Naive thymus-derived CD4-positive, alpha-beta T cell (primary cell): ENCODE data around the gene EPB41L2. TPM values are rescaled to one million over a fixed set of nuclear protein-coding genes. Genes with fewer than 3 reads are reported as not detected.
"Not testable (repeated sequence)": the region's sequence is repeated elsewhere in the genome, so short reads cannot be mapped to it uniquely, and the experiment has no call there.

Experiments used
- ATAC-seq: fragments of 150-1000 bp; cut with Tn5 transposase; 2 replicates; pipeline ENCODE4 v1.10.0; 2021; ENCODE audit warnings: mild to moderate bottlenecking, moderate library complexity
- CTCF ChIA-PET: fragments of 350-600 bp; sonication (Branson Sonifier 250); formaldehyde crosslinking; loops from one replicate; lab custom pipeline; 2021; ENCODE audit warnings: antibody characterized with exemption; lab: Charles Lee
- POLR2A ChIA-PET: fragments of 350-600 bp; sonication (Branson Sonifier 250); formaldehyde crosslinking; loops from one replicate; lab custom pipeline; 2021; ENCODE audit warnings: antibody characterized with exemption, inconsistent platforms; lab: Charles Lee
- DNase-seq, 9 donors: peaks; one replicate each; pipeline versions ENCODE4 v3.0.0 to v3.0.0-alpha.2; 2020 to 2022; ENCODE audit warnings: mixed read lengths in 1 of 9
- H3K27ac ChIP-seq: one replicate; pipeline ENCODE4 v1.7.0; 2013; ENCODE audit warnings: mild to moderate bottlenecking, low read depth, low read length, moderate library complexity
- H3K27me3 ChIP-seq, 2 donors: one replicate each; pipeline ENCODE4 v1.7.0; 2013; ENCODE audit warnings: low read length in 2 of 2, mild to moderate bottlenecking in 2 of 2, moderate library complexity in 2 of 2; ENCODE audit not compliant: control insufficient read depth in 2 of 2, insufficient read depth in 2 of 2
- H3K36me3 ChIP-seq, 3 experiments: 1 replicate in 2 of 3; 2 replicates in 1 of 3; pipeline ENCODE4 v1.7.0; 2013; ENCODE audit warnings: low read length in 3 of 3, mild to moderate bottlenecking in 3 of 3, moderate library complexity in 1 of 3; ENCODE audit not compliant: insufficient read depth in 3 of 3, control insufficient read depth in 2 of 3
- H3K4me1 ChIP-seq, 2 donors: one replicate each; pipeline ENCODE4 v1.7.0; 2013; ENCODE audit warnings: low read length in 2 of 2, mild to moderate bottlenecking in 2 of 2, moderate library complexity in 1 of 2; ENCODE audit not compliant: control insufficient read depth in 2 of 2, insufficient read depth in 2 of 2
- H3K4me3 ChIP-seq: 2 replicates; pipeline ENCODE4 v1.7.0; 2013; ENCODE audit warnings: mild to moderate bottlenecking, low read length
- H3K9me3 ChIP-seq, 3 experiments: 1 replicate in 2 of 3; 2 replicates in 1 of 3; pipeline ENCODE4 v1.7.0; 2013; ENCODE audit warnings: low read length in 3 of 3; ENCODE audit not compliant: control insufficient read depth in 2 of 3
- H3K27ac Mint-ChIP-seq, 9 donors: one replicate each; pipeline ENCODE4 v1.8.0; 2020 to 2022; ENCODE audit warnings: mixed read lengths in 9 of 9, mild to moderate bottlenecking in 8 of 9, moderate library complexity in 5 of 9, inconsistent platforms in 2 of 9
- H3K27me3 Mint-ChIP-seq, 5 donors: one replicate each; pipeline ENCODE4 v1.8.0; 2021 to 2022; ENCODE audit warnings: mixed read lengths in 5 of 5, mild to moderate bottlenecking in 1 of 5
- H3K36me3 Mint-ChIP-seq, 5 donors: one replicate each; pipeline ENCODE4 v1.8.0; 2020 to 2022; ENCODE audit warnings: mixed read lengths in 5 of 5, mild to moderate bottlenecking in 3 of 5, inconsistent platforms in 1 of 5
- H3K4me1 Mint-ChIP-seq, 7 donors: one replicate each; pipeline ENCODE4 v1.8.0; 2020 to 2022; ENCODE audit warnings: mixed read lengths in 7 of 7, mild to moderate bottlenecking in 3 of 7, inconsistent platforms in 1 of 7
- H3K4me3 Mint-ChIP-seq, 10 donors: one replicate each; pipeline ENCODE4 v1.8.0; 2020 to 2022; ENCODE audit warnings: mild to moderate bottlenecking in 10 of 10, mixed read lengths in 10 of 10, moderate library complexity in 6 of 10, inconsistent platforms in 2 of 10
- H3K9me3 Mint-ChIP-seq, 11 donors: one replicate each; pipeline ENCODE4 v1.8.0; 2020 to 2022; ENCODE audit warnings: mixed read lengths in 11 of 11, mild to moderate bottlenecking in 4 of 11, inconsistent platforms in 1 of 11, moderate library complexity in 1 of 11
- intact Hi-C, 2 donors: fragments of 100-400 bp; cut with micrococcal nuclease; formaldehyde crosslinking; loops; one replicate each; pipeline ENCODE4 v1.15.1; 2023
- polyA plus RNA-seq, 2 donors: library from polyadenylated mRNA; unstranded; fragments of 300-500 nt; fragmentation: Illumina TruSeq; gene quantifications; one replicate each; pipeline ENCODE4 v1.2.3, GENCODE V29; 2021
- total RNA-seq, 6 experiments: library from RNA in 5 of 6; stranded (reverse) in 5 of 6; gene quantifications; 1 replicate in 5 of 6; 2 replicates in 1 of 6; pipeline ENCODE4 v1.2.3 and lab custom pipeline; 2021 to 2026

EPB41L2 gene
- total and polyA plus RNA-seq, 7 experiments from 2014 or later, result 4.6 to 26.9 (median 12.3) TPM

DNA sequence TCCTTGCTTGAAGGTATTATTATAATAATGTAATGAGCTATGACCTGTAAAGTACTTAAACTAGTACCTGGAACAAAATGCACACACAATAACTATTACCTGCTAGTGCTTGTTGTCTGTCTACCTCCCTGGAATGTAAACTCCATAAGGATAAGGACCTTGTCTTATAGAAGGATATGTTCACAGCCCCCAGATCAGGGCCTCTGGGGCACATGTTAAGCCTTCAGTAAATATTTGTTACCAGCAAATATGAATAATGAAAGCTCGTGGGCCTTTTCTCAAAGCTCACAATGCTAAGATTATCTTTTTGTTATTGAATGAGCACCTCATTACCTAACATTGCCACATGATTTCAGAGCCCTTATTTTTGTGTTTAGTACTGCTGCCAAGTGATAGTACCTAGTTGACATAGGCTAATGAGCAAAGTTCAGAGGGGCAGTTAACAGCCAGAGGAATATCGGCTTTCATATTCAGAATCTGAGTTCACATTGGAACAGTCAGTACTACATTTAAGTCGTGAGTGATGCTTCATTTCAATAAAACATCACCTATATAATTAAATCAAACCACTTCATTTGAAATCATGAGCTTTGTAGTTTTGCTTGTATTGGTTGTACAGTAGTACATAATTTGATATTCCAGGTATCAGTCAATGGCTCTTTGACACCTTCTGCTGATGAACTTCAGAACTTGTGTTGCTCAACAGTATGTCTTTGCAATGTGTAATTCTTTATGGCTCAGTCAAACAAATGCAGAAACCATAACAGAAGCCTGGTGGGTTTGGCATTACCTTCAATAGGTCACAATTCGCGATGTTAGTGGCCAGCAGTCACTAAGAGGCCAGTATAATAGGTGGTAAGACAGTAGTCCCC, 247.6 kb downstream of the EPB41L2 start:
- ATAC-seq, result no peak
- Mint-ChIP-seq H3K27me3 (peaks cover 0 to 7% (median 4%) of the 10 kb centered on the region in 5 donors), H3K4me1 (peaks cover 0 to 3% (median 0%) of the 10 kb centered on the region in 7 donors), H3K36me3 (peaks cover 0 to 13% (median 3%) of the 10 kb centered on the region in 5 donors), H3K27ac (no peak overlapping the region), H3K9me3 (peaks cover 4 to 27% (median 7%) of the 10 kb centered on the region in 11 donors), H3K4me3 (no peak overlapping the region)
- ChIA-PET POLR2A (no interaction called here), CTCF (no interaction called here)
- H3K27me3 ChIP-seq, result no peaks in the 10 kb centered on the region
- no peak for DNase-seq
- H3K9me3 ChIP-seq, result no peaks in the 10 kb centered on the region
- no peaks in the 10 kb centered on the region for H3K36me3 ChIP-seq
- H3K4me1 ChIP-seq, result no peaks in the 10 kb centered on the region
- intact Hi-C loops, result no loop called here
- no peak overlapping the region for H3K27ac ChIP-seq
- no peak overlapping the region for H3K4me3 ChIP-seq

DNA sequence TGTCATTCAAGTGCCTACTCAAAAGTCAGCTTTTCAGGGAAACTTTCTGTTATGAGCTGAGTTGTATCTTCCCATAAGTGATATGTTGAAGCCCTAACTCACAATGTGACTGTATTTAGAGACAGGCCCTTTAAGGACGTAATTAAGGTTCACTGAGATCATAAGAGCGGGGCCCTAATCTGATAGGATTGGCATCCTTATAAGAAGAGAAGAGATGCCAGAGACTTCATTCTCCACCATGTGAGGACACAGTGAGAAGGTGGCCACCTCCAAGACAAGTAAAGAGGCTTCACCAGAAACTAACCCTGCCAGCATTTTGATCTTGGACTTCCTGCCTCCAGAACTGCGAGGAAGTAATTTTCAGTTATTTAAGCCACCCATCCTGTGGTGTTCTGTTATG, 248.5 kb downstream of the EPB41L2 start:
- Histone ChIP-seq H3K27me3 (no peaks in the 10 kb centered on the region), H3K4me3 (no peak overlapping the region), H3K9me3 (no peaks in the 10 kb centered on the region), H3K36me3 (no peaks in the 10 kb centered on the region), H3K27ac (no peak overlapping the region), H3K4me1 (no peaks in the 10 kb centered on the region)
- Mint-ChIP-seq H3K36me3 (peaks cover 0 to 11% (median 3%) of the 10 kb centered on the region in 5 donors), H3K27ac (no peak overlapping the region), H3K4me3 (no peak overlapping the region), H3K4me1 (peaks cover 0 to 3% (median 0%) of the 10 kb centered on the region in 7 donors), H3K9me3 (peaks cover 4 to 27% (median 6%) of the 10 kb centered on the region in 11 donors), H3K27me3 (peaks cover 0 to 8% (median 2%) of the 10 kb centered on the region in 5 donors)
- ATAC-seq, result no peak
- intact Hi-C loops, result no loop called here
- CTCF ChIA-PET, result no interaction called here
- no peak for DNase-seq
- POLR2A ChIA-PET, result no interaction called here

DNA sequence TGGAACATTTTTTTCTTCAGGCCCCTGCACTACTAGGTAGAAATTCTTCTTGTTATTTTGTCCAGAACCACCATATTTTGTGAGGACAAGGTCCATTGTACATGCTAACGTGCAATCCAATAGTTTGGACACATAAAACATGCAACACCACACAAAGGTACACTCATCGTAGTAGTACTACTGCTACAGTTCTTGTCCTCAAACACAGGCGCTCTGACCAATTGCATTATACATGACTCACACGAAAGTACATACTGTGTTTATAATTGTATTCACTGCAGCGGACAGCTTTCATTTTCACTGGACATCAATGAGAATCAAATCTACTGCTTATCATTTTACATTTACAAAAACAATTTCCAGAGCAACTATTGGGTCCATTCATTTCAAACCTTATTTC, 251.1 kb downstream of the EPB41L2 start:
- H3K4me3 Mint-ChIP-seq, result no peak overlapping the region
- CTCF ChIA-PET, result interaction anchor here (0.6 kb wide), 1 partner anchor 74 kb away, joined by 5 read pairs; no protein-coding TSS in a partner anchor

DNA sequence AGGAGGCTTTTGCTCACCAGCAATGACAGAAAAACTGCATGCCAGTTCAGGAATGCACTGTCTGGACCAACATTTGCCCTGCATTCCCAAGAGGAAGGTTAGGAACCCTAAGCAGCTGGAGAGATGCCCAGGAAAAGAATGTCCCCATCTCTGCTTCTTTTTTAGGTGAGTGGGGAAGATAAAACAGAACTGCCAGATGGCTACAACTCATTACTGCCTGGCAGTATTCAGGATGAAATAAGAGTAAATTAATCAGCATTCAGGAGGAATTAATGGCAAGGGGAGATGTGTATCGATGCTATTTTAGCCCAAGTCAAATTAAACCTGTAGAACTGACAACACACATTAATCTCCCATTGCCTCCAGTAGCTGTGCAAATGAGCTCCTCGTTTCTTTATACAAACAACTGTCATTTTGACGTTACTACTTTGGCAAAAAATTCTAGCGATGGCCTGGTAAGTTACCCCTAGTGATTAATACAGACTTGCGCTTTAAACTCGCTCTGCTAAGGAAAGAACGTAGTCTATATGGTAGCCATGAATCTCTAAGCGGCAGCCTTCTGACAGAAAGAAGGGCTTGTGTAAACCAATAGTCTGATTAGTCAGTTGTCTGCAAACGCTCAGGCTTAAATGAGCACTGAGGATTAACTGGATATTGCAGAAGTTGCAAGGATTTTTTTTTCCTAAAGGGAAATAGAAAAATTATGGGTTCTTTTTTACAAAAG, 252.6 kb downstream of the EPB41L2 start:
- no peaks in the 10 kb centered on the region for H3K4me1 Mint-ChIP-seq
- peaks cover 0 to 5% (median 0%) of the 10 kb centered on the region in 5 donors for H3K36me3 Mint-ChIP-seq
- ATAC-seq (no peak), DNase-seq (no peak)
- peaks cover 0 to 2% (median 0%) of the 10 kb centered on the region in 11 donors for H3K9me3 Mint-ChIP-seq
- ChIA-PET POLR2A (no interaction called here), CTCF (no interaction called here)
- H3K27me3 ChIP-seq, result no peaks in the 10 kb centered on the region
- no peak overlapping the region for H3K4me3 Mint-ChIP-seq
- no peak overlapping the region for H3K4me3 ChIP-seq
- peaks cover 0 to 14% (median 12%) of the 10 kb centered on the region in 5 donors for H3K27me3 Mint-ChIP-seq
- H3K36me3 ChIP-seq, result no peaks in the 10 kb centered on the region
- H3K9me3 ChIP-seq, result no peaks in the 10 kb centered on the region
- no peak overlapping the region for H3K27ac Mint-ChIP-seq
- H3K27ac ChIP-seq, result no peak overlapping the region
- H3K4me1 ChIP-seq, result no peaks in the 10 kb centered on the region
- intact Hi-C loops, result no loop called here

More for the DNA sequence above, 251.1 kb downstream of the EPB41L2 start:
- H3K4me1 ChIP-seq, result no peaks in the 10 kb centered on the region
- POLR2A ChIA-PET, result no interaction called here
- no peaks in the 10 kb centered on the region for H3K9me3 ChIP-seq
- no peaks in the 10 kb centered on the region for H3K36me3 ChIP-seq
- H3K36me3 Mint-ChIP-seq, result peaks cover 0 to 5% (median 0%) of the 10 kb centered on the region in 5 donors
- H3K27ac Mint-ChIP-seq, result no peak overlapping the region
- ATAC-seq, result no peak
- no peak overlapping the region for H3K4me3 ChIP-seq
- intact Hi-C loops, result no loop called here
- no peak overlapping the region for H3K27ac ChIP-seq
- peaks cover 0 to 5% (median 0%) of the 10 kb centered on the region in 11 donors for H3K9me3 Mint-ChIP-seq
- no peak for DNase-seq
- no peaks in the 10 kb centered on the region for H3K27me3 ChIP-seq
- H3K27me3 Mint-ChIP-seq, result peaks cover 0 to 14% (median 8%) of the 10 kb centered on the region in 5 donors
- no peaks in the 10 kb centered on the region for H3K4me1 Mint-ChIP-seq

DNA sequence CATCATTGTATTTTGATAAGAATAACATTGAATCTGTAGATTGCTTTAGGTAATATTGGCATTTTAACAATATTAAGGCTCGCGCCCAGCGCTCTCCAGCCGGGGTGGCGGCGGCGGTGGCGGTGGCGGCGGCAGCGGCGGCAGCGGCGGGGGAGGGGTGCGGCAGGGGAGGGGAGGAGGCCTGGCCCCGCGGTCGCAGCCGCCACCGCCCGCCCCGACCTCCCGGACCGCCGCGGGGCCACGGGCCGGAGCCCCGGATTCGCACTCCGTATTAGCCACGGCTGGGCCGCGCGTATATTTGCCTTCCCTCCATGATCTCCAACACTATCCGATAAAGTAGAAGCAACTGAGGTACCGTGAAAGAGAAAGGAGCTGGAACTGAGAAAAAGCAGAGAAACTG, 261.7 kb downstream of the EPB41L2 start:
- H3K27ac Mint-ChIP-seq, H3K27me3 Mint-ChIP-seq, H3K36me3 Mint-ChIP-seq, H3K27me3 ChIP-seq, ATAC-seq, H3K36me3 ChIP-seq, intact Hi-C loops, POLR2A ChIA-PET, H3K4me3 ChIP-seq, DNase-seq, CTCF ChIA-PET, H3K4me3 Mint-ChIP-seq, H3K4me1 ChIP-seq, H3K27ac ChIP-seq, H3K9me3 ChIP-seq, H3K4me1 Mint-ChIP-seq: not testable (repeated sequence)
- peaks cover 0 to 14% (median 0%) of the 10 kb centered on the region in 11 donors for H3K9me3 Mint-ChIP-seq

DNA sequence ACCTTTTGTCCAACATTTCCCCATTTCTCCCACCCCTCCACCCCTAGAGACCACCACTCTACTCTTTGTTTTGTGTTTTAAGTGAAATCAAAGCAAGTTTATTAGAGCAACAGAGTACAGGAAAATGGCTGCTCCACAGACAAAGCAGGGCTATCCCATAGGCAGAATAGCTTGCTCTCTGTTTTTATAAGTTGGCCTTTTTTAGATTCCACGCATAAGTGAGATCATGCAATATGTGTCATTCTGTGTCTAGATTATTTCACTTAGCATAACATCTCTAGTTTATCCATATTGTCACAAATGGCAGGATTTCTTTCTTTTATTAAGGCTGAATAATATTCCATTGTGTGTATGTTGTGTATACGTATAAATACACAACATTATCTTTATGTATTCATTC, 266.0 kb downstream of the EPB41L2 start:
- Mint-ChIP-seq H3K9me3 (peaks cover 0 to 11% (median 1%) of the 10 kb centered on the region in 11 donors), H3K27me3 (peaks cover 0 to 8% (median 0%) of the 10 kb centered on the region in 5 donors), H3K4me1 (no peaks in the 10 kb centered on the region), H3K27ac (no peak overlapping the region), H3K36me3 (no peaks in the 10 kb centered on the region), H3K4me3 (no peak overlapping the region)
- no peak for ATAC-seq
- ChIA-PET CTCF (interaction anchor here (0.6 kb wide), 2 partner anchors 749 to 1296 kb away, joined by 3 to 5 read pairs; no protein-coding TSS in a partner anchor), POLR2A (no interaction called here)
- H3K27ac ChIP-seq, result no peak overlapping the region
- no peaks in the 10 kb centered on the region for H3K4me1 ChIP-seq
- intact Hi-C loops, result no loop called here
- H3K4me3 ChIP-seq, result no peak overlapping the region
- no peaks in the 10 kb centered on the region for H3K27me3 ChIP-seq
- no peak for DNase-seq
- no peaks in the 10 kb centered on the region for H3K36me3 ChIP-seq
- no peaks in the 10 kb centered on the region for H3K9me3 ChIP-seq
